Stimulated activated CD4-positive, alpha-beta T cell treated with anti-CD3 and anti-CD28 coated beads, Interleukin-4, amount 100 ng/mL, for 4 hours (primary cell): ENCODE results near the gene KRTAP4-5.
"Not testable (repeated sequence)": the region's sequence is repeated elsewhere in the genome, so short reads cannot be mapped to it uniquely, and the experiment has no call there.

ENCODE experiments used
- DNase-seq, 2 experiments: peaks; one replicate each; pipeline ENCODE4 v3.0.0-alpha.2; 2020

Gene KRTAP4-5

GRCh38 chr17:41145261-41145660, 4.4 kb downstream of the KRTAP4-5 start:
- no peak for DNase-seq

- no peak for DNase-seq
These were observed 4.8 kb downstream of the KRTAP4-5 start for GRCh38 chr17:41144846-41145245.

DNA sequence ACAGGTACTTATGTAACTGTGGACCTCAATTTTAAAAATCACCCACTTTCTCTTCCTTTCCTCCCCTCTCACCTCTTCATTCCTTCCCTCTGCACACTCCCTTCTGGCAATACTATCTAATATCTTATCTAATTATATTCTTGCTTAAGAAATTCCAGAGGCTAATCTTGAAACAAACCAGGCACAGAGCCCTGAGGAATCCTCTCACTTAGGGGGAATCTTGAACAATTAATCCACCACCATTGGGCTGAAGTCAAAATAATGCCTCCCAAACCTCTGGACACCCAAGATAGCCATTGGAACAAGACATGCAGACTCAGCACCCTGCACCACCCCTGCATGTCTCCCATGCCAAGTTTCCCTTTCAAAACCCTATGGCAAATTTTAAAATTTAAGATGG, 8.3 kb downstream of the KRTAP4-5 start:
- DNase-seq, result no peak

DNA sequence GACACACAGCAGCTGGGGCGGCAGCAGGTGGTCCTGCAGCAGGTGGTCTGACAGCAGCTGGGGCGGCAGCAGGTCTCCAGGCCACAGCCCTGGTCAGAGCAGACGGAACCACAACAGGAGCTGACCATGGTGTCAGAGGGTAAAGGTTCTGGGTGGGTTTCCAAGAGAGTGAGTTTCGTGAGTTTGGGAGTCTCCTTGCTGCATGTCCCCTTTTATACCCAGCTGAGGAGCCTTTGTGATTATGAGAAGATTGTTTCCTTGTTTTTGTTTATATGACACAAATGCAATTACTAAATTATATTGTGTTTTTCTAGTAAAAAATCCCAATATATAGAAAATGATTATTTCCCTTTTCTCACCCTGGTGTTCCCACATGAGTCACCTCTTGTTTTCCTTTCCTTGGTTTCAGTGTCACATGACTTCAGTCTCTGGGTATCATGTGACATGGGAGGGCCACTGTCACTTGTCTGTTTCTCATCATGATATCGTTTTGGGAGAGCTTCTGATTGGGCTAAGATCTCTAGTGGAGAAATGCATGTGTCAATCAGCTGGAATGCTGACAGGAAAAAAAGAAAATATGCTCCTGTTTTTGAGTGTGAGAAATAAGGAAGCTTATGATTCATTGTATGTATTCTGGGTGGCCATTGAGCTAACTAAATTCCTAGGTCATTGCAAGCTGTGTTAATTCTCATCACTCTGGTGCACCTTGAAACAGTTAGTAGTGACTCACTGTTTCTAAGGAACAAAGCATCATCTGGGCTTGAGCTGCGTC, 9.1 kb downstream of the KRTAP4-5 start, which contains the start of gene KRTAP4-6:
TSS of gene KRTAP4-6 (minus strand) at position 185 of the 772 bp plus-strand sequence. CDS start at position 128, 57 bp downstream.
- DNase-seq, result no peak

- DNase-seq, result not testable (repeated sequence)
These were observed 9.8 kb downstream of the KRTAP4-5 start for GRCh38 chr17:41139865-41140264.

- no peak for DNase-seq
These were observed 15.5 kb downstream of the KRTAP4-5 start for GRCh38 chr17:41133880-41134735.

- no peak for DNase-seq
These were observed 17.6 kb downstream of the KRTAP4-5 start for GRCh38 chr17:41131979-41132378.

- no peak for DNase-seq
These were observed 22.3 kb downstream of the KRTAP4-5 start for GRCh38 chr17:41127371-41127770.

- DNase-seq, result no peak
These were observed 23.2 kb downstream of the KRTAP4-5 start for GRCh38 chr17:41126412-41126811.

- DNase-seq, result no peak
These were observed 24.6 kb downstream of the KRTAP4-5 start for GRCh38 chr17:41125064-41125463.

GRCh38 chr17:41123991-41124371, 25.6 kb downstream of the KRTAP4-5 start, which contains the start of gene KRTAP4-12:
TSS of gene KRTAP4-12 (minus strand) at chr17:41124182. CDS start at chr17:41124122, 60 bp downstream.
- not testable (repeated sequence) for DNase-seq

DNA sequence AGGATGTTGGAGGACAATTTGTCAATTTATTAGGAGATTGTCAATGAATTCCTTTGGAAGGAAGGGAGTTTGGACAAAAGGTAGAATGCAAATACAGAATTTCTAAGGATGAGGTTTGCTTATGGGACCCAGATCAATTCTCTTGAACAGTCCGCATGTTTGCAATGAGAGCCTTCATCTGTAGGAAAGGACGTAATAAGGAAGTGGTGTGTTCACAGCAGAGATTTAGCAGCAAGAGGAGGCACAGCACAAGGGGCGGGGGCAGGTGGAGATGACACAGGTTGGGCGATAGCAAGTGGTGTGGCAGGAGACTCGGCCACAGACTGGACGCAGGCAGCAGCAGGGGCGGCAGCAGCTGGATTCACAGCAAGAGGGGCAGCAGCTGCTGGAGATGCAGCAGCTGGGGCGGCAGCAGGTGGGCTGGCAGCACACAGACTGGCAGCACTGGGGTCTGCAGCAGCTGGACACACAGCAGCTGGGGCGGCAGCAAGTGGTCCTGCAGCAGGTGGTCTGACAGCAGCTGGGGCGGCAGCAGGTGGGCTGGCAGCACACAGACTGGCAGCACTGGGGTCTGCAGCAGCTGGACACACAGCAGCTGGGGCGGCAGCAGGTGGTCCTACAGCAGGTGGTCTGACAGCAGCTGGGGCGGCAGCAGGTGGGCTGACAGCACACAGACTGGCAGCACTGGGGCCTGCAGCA, 26.2 kb downstream of the KRTAP4-5 start:
- DNase-seq, result not testable (repeated sequence)

- DNase-seq, result no peak
These were observed 27.9 kb downstream of the KRTAP4-5 start for GRCh38 chr17:41121742-41122141.

DNA sequence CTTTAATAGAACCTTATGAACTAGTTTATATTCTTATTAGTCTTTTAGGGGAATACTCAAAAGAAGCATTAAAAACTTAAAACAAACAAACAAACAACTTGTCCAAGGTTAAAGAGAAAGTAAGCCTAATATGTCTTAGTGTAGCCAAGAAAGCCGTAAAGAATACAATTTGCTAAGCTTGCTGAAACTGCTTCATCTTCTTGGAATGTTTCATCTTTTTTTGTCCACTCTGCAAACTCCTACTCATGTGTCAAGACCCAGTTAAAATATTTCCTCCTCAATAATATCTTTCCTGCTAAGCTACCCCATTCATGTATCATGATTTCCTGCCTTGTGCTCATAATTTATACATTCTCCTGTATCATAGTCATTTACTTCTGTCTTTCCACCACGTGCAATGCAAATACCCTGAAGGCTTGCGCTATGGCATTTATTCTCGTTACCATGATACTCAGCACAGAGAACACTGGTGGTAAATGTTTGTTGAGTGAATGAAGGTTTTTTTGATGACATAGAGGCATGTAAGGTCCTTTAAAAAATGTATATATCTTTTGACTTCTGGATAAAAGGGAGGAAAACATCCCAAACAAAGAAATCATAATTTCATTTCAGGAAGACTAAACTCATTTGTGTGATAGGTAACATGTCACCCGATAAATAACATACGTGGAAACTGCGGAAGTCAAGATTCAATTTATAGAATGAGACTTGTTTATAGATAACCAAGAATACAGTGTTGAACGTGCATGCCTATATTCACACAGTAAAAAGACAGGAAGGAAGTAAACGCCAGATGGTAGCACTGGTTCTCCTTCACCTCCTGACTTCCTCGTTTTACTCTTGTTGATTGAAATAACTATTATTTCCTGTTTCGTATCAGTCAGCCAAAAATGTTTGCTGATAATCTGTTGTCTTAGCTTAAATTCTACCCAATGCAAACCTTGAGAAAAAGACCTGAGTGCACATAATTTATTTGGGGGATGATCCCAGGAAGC, 29.6 kb downstream of the KRTAP4-5 start:
- DNase-seq, result not testable (repeated sequence)

GRCh38 chr17:41118721-41119120, 30.9 kb downstream of the KRTAP4-5 start:
- DNase-seq, result no peak

- DNase-seq, result not testable (repeated sequence)
These were observed 31.7 kb downstream of the KRTAP4-5 start, which contains the start of gene KRTAP4-11 for GRCh38 chr17:41117846-41118386. TSS of gene KRTAP4-11 (minus strand) at chr17:41118373. CDS start at chr17:41118315, 58 bp downstream.

DNA sequence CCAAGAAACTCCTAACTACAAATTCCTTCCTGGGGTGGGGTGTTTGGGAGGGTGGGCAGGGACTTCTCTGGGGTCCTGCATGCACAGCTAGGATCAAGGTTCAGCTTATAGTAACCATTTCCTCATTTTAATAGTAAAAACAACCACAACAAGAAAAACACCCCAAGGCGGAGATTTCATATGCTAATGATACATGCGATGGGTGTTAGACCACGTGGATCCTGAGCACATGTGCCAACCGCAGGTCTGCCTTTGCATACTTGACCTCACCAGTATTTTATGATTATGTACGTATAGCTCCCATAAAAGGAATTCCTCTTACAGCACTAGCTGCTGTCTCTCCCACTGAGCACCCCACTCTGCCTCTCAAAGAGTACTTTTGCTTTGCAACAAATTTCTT, 33.3 kb downstream of the KRTAP4-5 start:
- no peak for DNase-seq

DNA sequence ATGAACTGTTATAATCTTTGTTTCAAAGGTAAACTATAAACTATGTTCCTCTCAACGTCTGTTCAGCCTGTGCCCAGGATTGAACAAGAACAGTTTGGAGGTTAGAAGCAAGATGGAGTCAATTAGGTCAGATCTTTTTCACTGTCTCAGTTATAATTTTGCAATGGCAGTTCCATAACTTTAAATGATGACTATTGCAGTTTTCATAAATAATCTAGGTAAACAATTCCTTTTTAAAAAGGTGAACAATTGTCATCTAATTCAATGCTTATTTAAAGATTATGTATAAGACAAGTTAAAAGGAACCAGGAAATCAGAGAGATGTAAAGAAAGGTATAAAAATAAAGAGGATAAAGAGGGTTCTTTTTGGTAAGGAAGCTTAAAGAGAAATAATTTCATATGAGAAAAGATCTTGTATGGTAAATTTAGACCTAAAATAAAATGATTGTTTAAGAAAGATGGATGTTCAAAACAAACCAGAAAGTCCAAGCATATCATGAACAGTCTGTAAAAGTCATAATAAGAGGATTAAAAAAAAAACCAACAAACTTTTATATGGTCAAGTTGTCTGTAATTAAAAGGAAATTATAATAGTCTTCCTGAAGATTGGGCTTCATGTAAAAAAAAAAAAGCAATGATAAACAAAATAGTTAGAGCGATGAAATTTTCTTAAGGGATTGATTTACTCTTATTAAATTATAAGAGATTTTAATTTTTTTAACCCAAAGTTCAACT, 38.3 kb downstream of the KRTAP4-5 start:
- DNase-seq, result no peak

- DNase-seq, result not testable (repeated sequence)
These were observed 40.8 kb downstream of the KRTAP4-5 start for GRCh38 chr17:41108728-41109386.

DNA sequence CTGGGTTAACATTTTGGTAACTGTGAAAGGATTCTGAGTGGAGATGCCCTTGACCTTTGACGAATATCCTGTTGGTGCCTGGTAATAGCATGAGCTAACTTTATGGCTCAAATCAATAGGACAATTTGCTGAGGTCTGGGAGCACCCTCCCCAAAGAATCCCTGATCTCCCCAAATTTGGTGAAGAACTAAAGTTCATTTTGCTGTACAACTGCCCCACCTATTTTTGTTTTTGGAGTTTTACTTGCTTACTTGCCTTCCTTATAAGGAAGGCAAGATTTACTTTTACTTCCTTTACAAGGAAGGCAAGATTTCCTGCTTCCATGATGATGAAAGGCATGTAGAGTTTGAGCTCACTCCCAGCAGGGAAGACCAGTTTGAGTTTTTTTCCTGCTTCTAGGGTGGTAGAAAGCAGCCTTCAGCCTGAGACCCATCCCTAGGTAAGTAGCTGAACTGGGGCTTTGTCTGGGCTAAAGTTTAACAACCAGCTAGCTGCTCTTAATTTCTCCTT, 41.6 kb downstream of the KRTAP4-5 start:
- DNase-seq, result no peak
